Ishikawa (cell line): ENCODE measurements around the gene SLC1A2.

Source experiments
- CEBPB ChIP-seq: IDR thresholded peaks from 2 replicates; pipeline ENCODE4 v1.6.1; 2012
- CREB1 ChIP-seq: IDR thresholded peaks from 2 replicates; pipeline ENCODE4 v1.6.1; 2012; ENCODE audit warnings: low read depth
- EGR1 ChIP-seq: IDR thresholded peaks from 2 replicates; pipeline ENCODE4 v1.6.1; 2012
- EP300 ChIP-seq: IDR thresholded peaks from 2 replicates; pipeline ENCODE4 v1.6.1; 2012; ENCODE audit warnings: borderline replicate concordance
- FOXM1 ChIP-seq: IDR thresholded peaks from 2 replicates; pipeline ENCODE4 v1.6.1; 2012; ENCODE audit warnings: low read depth, borderline replicate concordance
- NFIC ChIP-seq: IDR thresholded peaks from 2 replicates; pipeline ENCODE4 v1.6.1; 2012
- RAD21 ChIP-seq: IDR thresholded peaks from 2 replicates; pipeline ENCODE4 v1.6.1; 2012; ENCODE audit warnings: low read depth
- TAF1 ChIP-seq: IDR thresholded peaks from 2 replicates; pipeline ENCODE4 v1.6.1; 2012; ENCODE audit warnings: low read depth, mild to moderate bottlenecking
- TCF12 ChIP-seq: IDR thresholded peaks from 2 replicates; pipeline ENCODE4 v1.6.1; 2012; ENCODE audit warnings: low read depth
- TEAD4 ChIP-seq: IDR thresholded peaks from 2 replicates; pipeline ENCODE4 v1.6.1; 2012
- YY1 ChIP-seq: IDR thresholded peaks from 2 replicates; pipeline ENCODE4 v1.6.1; 2012; ENCODE audit warnings: low read depth
- ZBTB7A ChIP-seq: IDR thresholded peaks from 2 replicates; pipeline ENCODE4 v1.6.1; 2012; ENCODE audit warnings: low read depth
- TF ChIP-seq, protein P1 (sequence below): IDR thresholded peaks from 2 replicates; pipeline ENCODE4 v1.6.1; 2012
- TF ChIP-seq, protein P2 (sequence below): IDR thresholded peaks from 2 replicates; pipeline ENCODE4 v1.6.1; 2012; ENCODE audit warnings: low read depth, mild to moderate bottlenecking
- TF ChIP-seq, protein P3 (sequence below): IDR thresholded peaks from 2 replicates; pipeline ENCODE4 v1.6.1; 2012

SLC1A2 gene

GRCh38 chr11:35234460-35235156 lies 184.8 kb downstream of the SLC1A2 start:
- TF ChIP-seq CEBPB (no peak), FOXM1 (no peak), TAF1 (no peak), EGR1 (no peak), TCF12 (no peak)
- TF ChIP-seq, protein P1, sequence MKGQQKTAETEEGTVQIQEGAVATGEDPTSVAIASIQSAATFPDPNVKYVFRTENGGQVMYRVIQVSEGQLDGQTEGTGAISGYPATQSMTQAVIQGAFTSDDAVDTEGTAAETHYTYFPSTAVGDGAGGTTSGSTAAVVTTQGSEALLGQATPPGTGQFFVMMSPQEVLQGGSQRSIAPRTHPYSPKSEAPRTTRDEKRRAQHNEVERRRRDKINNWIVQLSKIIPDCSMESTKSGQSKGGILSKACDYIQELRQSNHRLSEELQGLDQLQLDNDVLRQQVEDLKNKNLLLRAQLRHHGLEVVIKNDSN: no peak

DNA sequence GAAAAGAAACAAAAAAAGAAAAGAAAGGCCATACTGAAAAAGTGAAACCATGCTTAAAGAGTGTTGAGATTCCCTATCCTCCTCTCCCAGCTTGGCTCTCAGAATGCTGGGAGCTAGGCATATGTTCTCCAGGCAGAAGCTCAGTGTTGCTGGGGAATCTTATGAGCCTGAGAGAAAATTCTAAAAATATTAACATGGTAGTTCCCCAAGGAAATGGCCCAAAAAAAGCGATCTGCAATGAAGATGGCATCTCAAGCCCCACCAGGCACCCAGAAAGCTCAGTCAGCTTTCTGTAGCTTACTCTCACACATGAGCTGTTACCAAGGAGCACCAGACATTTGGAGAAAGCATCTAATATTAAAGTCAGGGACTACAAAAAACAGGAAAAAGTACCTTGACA lies 185.8 kb downstream of the SLC1A2 start:
- TF ChIP-seq FOXM1 (no peak), ZBTB7A (no peak), CREB1 (no peak), CEBPB (no peak), YY1 (no peak), TCF12 (no peak), TAF1 (no peak), TEAD4 (no peak), NFIC (no peak), RAD21 (no peak), EP300 (no peak), EGR1 (no peak)
- TF ChIP-seq, protein P1: no peak
- TF ChIP-seq, protein P2, sequence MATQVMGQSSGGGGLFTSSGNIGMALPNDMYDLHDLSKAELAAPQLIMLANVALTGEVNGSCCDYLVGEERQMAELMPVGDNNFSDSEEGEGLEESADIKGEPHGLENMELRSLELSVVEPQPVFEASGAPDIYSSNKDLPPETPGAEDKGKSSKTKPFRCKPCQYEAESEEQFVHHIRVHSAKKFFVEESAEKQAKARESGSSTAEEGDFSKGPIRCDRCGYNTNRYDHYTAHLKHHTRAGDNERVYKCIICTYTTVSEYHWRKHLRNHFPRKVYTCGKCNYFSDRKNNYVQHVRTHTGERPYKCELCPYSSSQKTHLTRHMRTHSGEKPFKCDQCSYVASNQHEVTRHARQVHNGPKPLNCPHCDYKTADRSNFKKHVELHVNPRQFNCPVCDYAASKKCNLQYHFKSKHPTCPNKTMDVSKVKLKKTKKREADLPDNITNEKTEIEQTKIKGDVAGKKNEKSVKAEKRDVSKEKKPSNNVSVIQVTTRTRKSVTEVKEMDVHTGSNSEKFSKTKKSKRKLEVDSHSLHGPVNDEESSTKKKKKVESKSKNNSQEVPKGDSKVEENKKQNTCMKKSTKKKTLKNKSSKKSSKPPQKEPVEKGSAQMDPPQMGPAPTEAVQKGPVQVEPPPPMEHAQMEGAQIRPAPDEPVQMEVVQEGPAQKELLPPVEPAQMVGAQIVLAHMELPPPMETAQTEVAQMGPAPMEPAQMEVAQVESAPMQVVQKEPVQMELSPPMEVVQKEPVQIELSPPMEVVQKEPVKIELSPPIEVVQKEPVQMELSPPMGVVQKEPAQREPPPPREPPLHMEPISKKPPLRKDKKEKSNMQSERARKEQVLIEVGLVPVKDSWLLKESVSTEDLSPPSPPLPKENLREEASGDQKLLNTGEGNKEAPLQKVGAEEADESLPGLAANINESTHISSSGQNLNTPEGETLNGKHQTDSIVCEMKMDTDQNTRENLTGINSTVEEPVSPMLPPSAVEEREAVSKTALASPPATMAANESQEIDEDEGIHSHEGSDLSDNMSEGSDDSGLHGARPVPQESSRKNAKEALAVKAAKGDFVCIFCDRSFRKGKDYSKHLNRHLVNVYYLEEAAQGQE: no peak
- TF ChIP-seq, protein P3, sequence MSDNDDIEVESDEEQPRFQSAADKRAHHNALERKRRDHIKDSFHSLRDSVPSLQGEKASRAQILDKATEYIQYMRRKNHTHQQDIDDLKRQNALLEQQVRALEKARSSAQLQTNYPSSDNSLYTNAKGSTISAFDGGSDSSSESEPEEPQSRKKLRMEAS: no peak

GRCh38 chr11:35232891-35233330 lies 186.4 kb downstream of the SLC1A2 start:
- TF ChIP-seq TCF12 (no peak), CEBPB (no peak), TEAD4 (no peak), EGR1 (no peak), NFIC (no peak), ZBTB7A (no peak), TAF1 (no peak), RAD21 (no peak), EP300 (no peak), YY1 (no peak), FOXM1 (no peak), CREB1 (no peak)
- TF ChIP-seq, protein P1: no peak
- TF ChIP-seq, protein P3: no peak
- TF ChIP-seq, protein P2: no peak

- no peak for TF ChIP-seq TCF12
- no peak for TF ChIP-seq TEAD4
- TF ChIP-seq TAF1: no peak
- no peak for TF ChIP-seq FOXM1
- TF ChIP-seq, protein P2: no peak
- TF ChIP-seq, protein P3: no peak
- TF ChIP-seq EP300: no peak
- no peak for TF ChIP-seq CREB1
- no peak for TF ChIP-seq CEBPB
- no peak for TF ChIP-seq RAD21
- TF ChIP-seq ZBTB7A: no peak
- TF ChIP-seq YY1: no peak
- TF ChIP-seq EGR1: no peak
- TF ChIP-seq NFIC: no peak
Observed at GRCh38 chr11:35231076-35231860, 188.1 kb downstream of the SLC1A2 start.
